Smooth muscle cell (in vitro differentiated cells): ENCODE results near the gene HIRIP3. TPM values are rescaled to one million over a fixed set of nuclear protein-coding genes. Genes with fewer than 3 reads are reported as not detected.

Experiments
- DNase-seq: peaks from one replicate; lab custom pipeline; 2025; ENCODE audit not compliant: unreplicated experiment; lab: John Stamatoyannopoulos, UW
- H2AFZ ChIP-seq: fragments of 200-600 bp; sonication (generic); 2 replicates; pipeline ENCODE4 v1.6.0; 2016; ENCODE audit warnings: antibody characterized with exemption, low read depth, mild to moderate bottlenecking
- H3F3A ChIP-seq: fragments of 200-600 bp; sonication (generic); 2 replicates; pipeline ENCODE4 v1.6.0; 2017; ENCODE audit warnings: antibody characterized with exemption, low read depth
- H3K27ac ChIP-seq: fragments of 200-600 bp; sonication (generic); 2 replicates; pipeline ENCODE4 v1.5.1; 2016; ENCODE audit warnings: low read depth, mild to moderate bottlenecking
- H3K27me3 ChIP-seq: fragments of 200-600 bp; sonication (generic); 2 replicates; pipeline ENCODE4 v1.6.1; 2016; ENCODE audit warnings: low read depth, mild to moderate bottlenecking
- H3K36me3 ChIP-seq: fragments of 200-600 bp; sonication (generic); 2 replicates; pipeline ENCODE4 v1.5.1; 2016; ENCODE audit warnings: low read depth
- H3K4me1 ChIP-seq: fragments of 200-600 bp; sonication (generic); 2 replicates; pipeline ENCODE4 v1.5.1; 2016; ENCODE audit warnings: low read depth
- H3K4me2 ChIP-seq: fragments of 200-600 bp; sonication (generic); 2 replicates; pipeline ENCODE4 v1.6.0; 2016; ENCODE audit warnings: mild to moderate bottlenecking
- H3K4me3 ChIP-seq: fragments of 200-600 bp; sonication (generic); 2 replicates; pipeline ENCODE4 v1.5.1; 2016; ENCODE audit warnings: mild to moderate bottlenecking
- H3K79me2 ChIP-seq: fragments of 200-600 bp; sonication (generic); 2 replicates; pipeline ENCODE4 v1.6.0; 2016; ENCODE audit warnings: low read depth, mild to moderate bottlenecking
- H3K9ac ChIP-seq: fragments of 200-600 bp; sonication (generic); 2 replicates; pipeline ENCODE4 v1.6.0; 2016; ENCODE audit warnings: low read depth
- H3K9me3 ChIP-seq: fragments of 200-600 bp; sonication (generic); replicated peaks from 2 replicates; pipeline ENCODE4 v1.5.1; 2016; ENCODE audit warnings: low read depth
- H4K20me1 ChIP-seq: fragments of 200-600 bp; sonication (generic); 2 replicates; pipeline ENCODE4 v1.6.0; 2016; ENCODE audit warnings: low read depth
- WGBS: methylation state at CpG from one replicate; pipeline ENCODE4 v1.1.7; 2016; ENCODE audit warnings: low lambda C conversion rate; 5-methylcytosine and 5-hydroxymethylcytosine counted together
- polyA plus RNA-seq: library from polyadenylated mRNA; unstranded; fragments of >200 nt; fragmentation: Nextera tagmentation; extraction: Ambion mirVana; gene quantifications from 2 replicates; pipeline ENCODE4 v1.2.1, GENCODE V29; 2016
- total RNA-seq: library from RNA; depleted of rRNA; stranded (reverse); fragments of >200 nt; gene quantifications from 2 replicates; pipeline ENCODE4 v1.2.3, GENCODE V29; 2014
- TF ChIP-seq, protein P1 (sequence below): fragments of 200-600 bp; sonication (generic); IDR thresholded peaks from 2 replicates; pipeline ENCODE4 v1.5.1; 2017; ENCODE audit warnings: borderline replicate concordance, mild to moderate bottlenecking, antibody characterized with exemption; ENCODE audit not compliant: insufficient read depth, poor library complexity, severe bottlenecking

HIRIP3 gene
- total and polyA plus RNA-seq, 2 experiments from 2014 or later = 11.3 to 13.9 TPM

DNA sequence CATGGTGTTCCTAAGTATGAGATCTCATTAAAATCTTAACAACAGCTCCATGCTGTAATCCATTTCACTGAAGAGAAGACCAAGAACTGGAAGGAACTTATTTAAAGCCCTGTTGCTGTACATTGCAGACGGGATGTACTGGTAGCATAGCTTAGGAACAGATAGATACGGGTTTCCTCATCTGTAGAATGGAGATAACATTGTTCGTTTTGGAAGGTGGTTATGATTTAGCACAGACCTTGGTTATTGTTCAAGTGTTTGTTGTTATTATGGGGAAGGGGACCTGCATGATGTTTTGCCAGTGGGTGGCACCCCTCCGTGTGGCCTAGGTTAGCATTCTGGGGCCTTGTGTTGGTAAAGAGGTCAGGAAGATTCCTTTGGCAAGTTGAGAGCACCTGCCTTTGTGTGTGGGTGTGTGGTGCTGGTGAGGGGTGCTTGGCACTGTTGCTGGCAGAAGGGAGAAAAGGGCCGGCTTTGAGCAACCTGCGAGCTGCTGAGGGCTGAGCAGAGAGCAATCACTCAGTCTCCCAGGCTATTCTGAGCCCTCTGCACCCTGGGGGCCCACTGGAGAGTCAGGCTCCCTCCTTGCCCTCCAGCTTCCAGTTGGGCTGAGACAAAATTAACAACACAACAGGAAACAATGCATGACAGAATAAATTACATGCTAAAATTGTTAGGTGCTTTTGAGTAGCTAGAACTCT lies 19.5 kb downstream of the HIRIP3 start:
- Histone ChIP-seq H3K9ac (no peak overlapping the region), H3K4me2 (peak overlapping the region; percentile 99), H4K20me1 (peaks cover 56% of the 10 kb centered on the region), H3K4me1 (peaks cover 25% of the 10 kb centered on the region), H3K4me3 (peak overlapping the region; percentile 84), H3F3A (peaks cover 16% of the 10 kb centered on the region), H3K27ac (no peak overlapping the region), H3K27me3 (no peaks in the 10 kb centered on the region), H3K36me3 (peaks cover 6% of the 10 kb centered on the region), H2AFZ (no peak overlapping the region), H3K9me3 (no peaks in the 10 kb centered on the region), H3K79me2 (peaks cover 42% of the 10 kb centered on the region)
- no peak for DNase-seq
- TF ChIP-seq, protein P1, sequence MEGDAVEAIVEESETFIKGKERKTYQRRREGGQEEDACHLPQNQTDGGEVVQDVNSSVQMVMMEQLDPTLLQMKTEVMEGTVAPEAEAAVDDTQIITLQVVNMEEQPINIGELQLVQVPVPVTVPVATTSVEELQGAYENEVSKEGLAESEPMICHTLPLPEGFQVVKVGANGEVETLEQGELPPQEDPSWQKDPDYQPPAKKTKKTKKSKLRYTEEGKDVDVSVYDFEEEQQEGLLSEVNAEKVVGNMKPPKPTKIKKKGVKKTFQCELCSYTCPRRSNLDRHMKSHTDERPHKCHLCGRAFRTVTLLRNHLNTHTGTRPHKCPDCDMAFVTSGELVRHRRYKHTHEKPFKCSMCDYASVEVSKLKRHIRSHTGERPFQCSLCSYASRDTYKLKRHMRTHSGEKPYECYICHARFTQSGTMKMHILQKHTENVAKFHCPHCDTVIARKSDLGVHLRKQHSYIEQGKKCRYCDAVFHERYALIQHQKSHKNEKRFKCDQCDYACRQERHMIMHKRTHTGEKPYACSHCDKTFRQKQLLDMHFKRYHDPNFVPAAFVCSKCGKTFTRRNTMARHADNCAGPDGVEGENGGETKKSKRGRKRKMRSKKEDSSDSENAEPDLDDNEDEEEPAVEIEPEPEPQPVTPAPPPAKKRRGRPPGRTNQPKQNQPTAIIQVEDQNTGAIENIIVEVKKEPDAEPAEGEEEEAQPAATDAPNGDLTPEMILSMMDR = no peak
- WGBS = 59% methylated on average over 6 of the region's 6 CpGs

DNA sequence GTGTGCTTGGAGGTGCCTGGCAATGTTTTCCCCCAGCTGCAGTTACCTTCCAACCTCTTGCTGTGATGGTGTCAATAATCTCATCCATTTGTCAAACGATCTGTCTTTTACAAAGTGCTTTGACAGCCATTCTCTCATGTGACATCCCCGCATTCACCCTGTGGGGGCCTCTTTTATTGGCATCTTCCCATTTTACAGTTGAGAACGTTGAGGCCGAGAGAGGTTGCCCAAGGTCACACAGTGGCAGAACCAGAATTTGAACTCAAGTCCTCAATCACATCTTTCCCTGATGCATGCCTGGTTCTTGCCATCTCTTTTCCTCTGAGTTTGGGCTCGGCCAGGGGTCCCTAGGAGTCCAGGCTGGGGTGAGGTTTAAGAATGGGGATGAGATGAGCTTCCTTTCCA lies 20.3 kb downstream of the HIRIP3 start:
- WGBS = 87% methylated on average over 5 of the region's 5 CpGs
- no peak overlapping the region for H3K9ac ChIP-seq

DNA sequence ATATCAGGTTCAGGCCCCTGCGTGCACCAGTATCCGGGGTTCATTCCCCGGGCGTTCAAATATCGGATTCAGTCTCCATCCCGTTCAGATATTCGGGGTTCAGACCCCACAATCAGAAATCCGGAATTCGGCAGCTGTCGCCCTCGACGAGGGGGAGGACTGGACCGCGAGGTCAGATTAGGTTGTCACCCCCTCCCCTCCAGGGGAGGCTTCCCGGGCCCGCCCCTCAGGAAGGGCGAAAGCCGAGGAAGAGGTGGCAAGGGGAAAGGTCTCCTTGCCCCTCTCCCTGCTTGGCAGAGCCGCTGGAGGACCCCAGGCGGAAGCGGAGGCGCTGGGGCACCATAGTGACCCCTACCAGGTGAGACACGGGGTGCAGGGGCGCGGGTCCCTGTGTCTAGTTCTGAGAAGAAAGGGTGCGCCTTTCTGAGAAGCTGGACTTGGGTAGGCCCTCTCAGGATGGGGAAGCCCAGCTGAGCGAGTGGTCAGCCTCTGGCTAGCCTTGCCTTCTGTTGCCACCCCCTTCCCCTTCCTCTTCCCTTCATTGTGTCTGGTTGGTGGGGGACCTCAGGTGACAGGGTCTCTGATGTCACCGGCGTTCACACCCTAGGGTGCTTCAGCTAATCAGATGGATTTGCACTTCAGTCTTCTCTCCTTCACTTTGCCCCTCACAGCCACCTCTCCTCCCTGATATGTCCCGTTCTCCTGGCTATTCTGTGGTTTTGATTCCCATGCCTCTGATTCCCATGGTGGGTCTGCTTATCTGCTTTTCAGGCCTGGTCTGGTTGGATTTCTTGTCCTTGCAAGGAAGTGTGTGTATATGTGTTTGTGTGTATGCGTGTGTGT lies 20.9 kb downstream of the HIRIP3 start:
- H3K36me3 ChIP-seq = no peaks in the 10 kb centered on the region
- H3K79me2 ChIP-seq = peaks cover 42% of the 10 kb centered on the region
- H3K27me3 ChIP-seq = no peaks in the 10 kb centered on the region
- peak overlapping the region; percentile 86 for H3K9ac ChIP-seq
- DNase-seq = no peak
- TF ChIP-seq, protein P1 = no peak
- peaks cover 16% of the 10 kb centered on the region for H3F3A ChIP-seq
- H3K27ac ChIP-seq = peak overlapping the region; percentile 58
- H4K20me1 ChIP-seq = peaks cover 51% of the 10 kb centered on the region
- no peaks in the 10 kb centered on the region for H3K9me3 ChIP-seq
- peak overlapping the region; percentile 99 for H3K4me2 ChIP-seq
- H2AFZ ChIP-seq = peak overlapping the region; percentile 94
- H3K4me3 ChIP-seq = peak overlapping the region; percentile 84
- WGBS = 8% methylated on average over 28 of the region's 31 CpGs
- peaks cover 25% of the 10 kb centered on the region for H3K4me1 ChIP-seq

More for the DNA sequence above, 20.3 kb downstream of the HIRIP3 start:
- Histone ChIP-seq H3F3A (peaks cover 16% of the 10 kb centered on the region), H3K79me2 (peaks cover 42% of the 10 kb centered on the region), H3K27ac (no peak overlapping the region), H4K20me1 (peaks cover 52% of the 10 kb centered on the region), H3K4me2 (peak overlapping the region; percentile 99), H3K27me3 (no peaks in the 10 kb centered on the region), H3K36me3 (no peaks in the 10 kb centered on the region), H3K9me3 (no peaks in the 10 kb centered on the region), H3K4me1 (peaks cover 25% of the 10 kb centered on the region), H3K4me3 (peak overlapping the region; percentile 84), H2AFZ (no peak overlapping the region)
- TF ChIP-seq, protein P1 = no peak
- no peak for DNase-seq
